SK-N-SH (cell line): ENCODE results near the gene EBF3. TPM values are rescaled to one million over a fixed set of nuclear protein-coding genes. Genes with fewer than 3 reads are reported as not detected.

Experiments used
- CTCF ChIA-PET: fragments of 300-600, 350-600 bp; formaldehyde crosslinking; extraction: SDS; loops from one replicate; lab custom pipeline; 2021; lab: Yijun Ruan, JAX
- POLR2A ChIA-PET: fragments of 350-600 bp; sonication (Branson Sonifier 250); formaldehyde crosslinking; extraction: SDS; loops from one replicate; lab custom pipeline; 2020; ENCODE audit warnings: antibody characterized with exemption, inconsistent platforms; lab: Yijun Ruan, JAX
- DNase-seq: peaks from one replicate; pipeline ENCODE4 v3.0.0; 2012
- H2AFZ ChIP-seq: fragments of 200-600 bp; sonication (generic); 2 replicates; pipeline ENCODE4 v1.8.1; 2016; ENCODE audit warnings: antibody characterized with exemption, mild to moderate bottlenecking, low read depth
- H3F3A ChIP-seq: fragments of 200-600 bp; sonication (generic); replicated peaks from 2 replicates; pipeline ENCODE3; 2016; ENCODE audit warnings: antibody characterized with exemption, mild to moderate bottlenecking; ENCODE audit not compliant: insufficient read depth
- H3K27ac ChIP-seq, 2 experiments: fragments of 200-500 bp in 1 of 2; fragments of 200-600 bp in 1 of 2; sonication (Bioruptor generic) in 1 of 2; sonication (generic), shearing (Covaris generic) in 1 of 2; 2 replicates each; pipeline versions ENCODE4 v1.5.1 to v1.6.1; 2014 to 2016; ENCODE audit warnings: low read depth in 2 of 2, inconsistent platforms in 1 of 2, low read length in 1 of 2, mild to moderate bottlenecking in 1 of 2, mixed read lengths in 1 of 2
- H3K27me3 ChIP-seq: fragments of 200-600 bp; sonication (generic), shearing (Covaris generic); 2 replicates; pipeline ENCODE4 v1.6.1; 2016; ENCODE audit warnings: mixed run types; ENCODE audit not compliant: insufficient read depth
- H3K36me3 ChIP-seq, 2 experiments: fragments of 200-500 bp in 1 of 2; fragments of 200-600 bp in 1 of 2; sonication (Bioruptor generic) in 1 of 2; sonication (generic) in 1 of 2; replicated peaks in 1 of 2; 2 replicates each; pipeline versions ENCODE3 to v1.5.1; 2014 to 2016; ENCODE audit warnings: low read length in 1 of 2, mild to moderate bottlenecking in 1 of 2; ENCODE audit not compliant: insufficient read depth in 2 of 2, control insufficient read depth in 1 of 2
- H3K4me1 ChIP-seq, 2 experiments: fragments of 200-500 bp in 1 of 2; fragments of 200-600 bp in 1 of 2; sonication (Bioruptor generic) in 1 of 2; sonication (generic), shearing (Covaris generic) in 1 of 2; 2 replicates each; pipeline versions ENCODE4 v1.5.1 to v1.6.1; 2014 to 2016; ENCODE audit warnings: low read depth in 1 of 2, low read length in 1 of 2, mixed run types in 1 of 2; ENCODE audit not compliant: insufficient read depth in 2 of 2, control insufficient read depth in 1 of 2
- H3K4me2 ChIP-seq: fragments of 200-600 bp; sonication (generic), shearing (Covaris generic); 2 replicates; pipeline ENCODE4 v1.6.1; 2017; ENCODE audit warnings: mixed run types
- H3K4me3 ChIP-seq, 2 experiments: fragments of 200-500 bp in 1 of 2; fragments of 200-600 bp in 1 of 2; sonication (Bioruptor generic) in 1 of 2; sonication (generic), shearing (Covaris generic) in 1 of 2; 2 replicates each; pipeline versions ENCODE4 v1.5.1 to v1.8.1; 2014 to 2016; ENCODE audit warnings: low read depth in 2 of 2, inconsistent platforms in 1 of 2, low read length in 1 of 2, mild to moderate bottlenecking in 1 of 2, mixed read lengths in 1 of 2, moderate library complexity in 1 of 2
- H3K79me2 ChIP-seq: fragments of 200-600 bp; sonication (generic); 2 replicates; pipeline ENCODE4 v1.8.1; 2017; ENCODE audit warnings: mild to moderate bottlenecking; ENCODE audit not compliant: insufficient read depth
- H3K9ac ChIP-seq: fragments of 200-600 bp; sonication (generic); 2 replicates; pipeline ENCODE4 v1.6.1; 2017; ENCODE audit warnings: mixed run types
- H3K9me2 ChIP-seq: fragments of 200-600 bp; sonication (generic); 2 replicates; pipeline ENCODE4 v1.6.1; 2017; ENCODE audit warnings: mixed run types
- H3K9me3 ChIP-seq: fragments of 200-600 bp; sonication (generic); 2 replicates; pipeline ENCODE4 v1.6.1; 2017; ENCODE audit warnings: mixed run types, mild to moderate bottlenecking, moderate library complexity
- H4K20me1 ChIP-seq: fragments of 200-600 bp; sonication (generic); 2 replicates; pipeline ENCODE4 v1.6.1; 2017; ENCODE audit warnings: mild to moderate bottlenecking, mixed run types; ENCODE audit not compliant: insufficient read depth
- CHD2 ChIP-seq: fragments of 150-350 bp; IDR thresholded peaks from 2 replicates; pipeline ENCODE4 v1.6.1; 2018; ENCODE audit warnings: low read length; ENCODE audit not compliant: partially characterized antibody
- ELF1 ChIP-seq: IDR thresholded peaks from 2 replicates; pipeline ENCODE4 v1.4.0; 2012
- FOSL2 ChIP-seq: IDR thresholded peaks from 2 replicates; pipeline ENCODE4 v1.4.0; 2012; ENCODE audit warnings: low read depth, mild to moderate bottlenecking, moderate library complexity, borderline replicate concordance
- IRF3 ChIP-seq: fragments of 150-350 bp; IDR thresholded peaks from 2 replicates; pipeline ENCODE4 v1.6.1; 2016; ENCODE audit warnings: mild to moderate bottlenecking, low read depth, low read length
- JUND ChIP-seq: IDR thresholded peaks from 2 replicates; pipeline ENCODE4 v1.4.0; 2012
- MEF2A ChIP-seq: IDR thresholded peaks from 2 replicates; pipeline ENCODE4 v1.4.0; 2012; ENCODE audit warnings: low read depth, borderline replicate concordance
- NFIC ChIP-seq: IDR thresholded peaks from 2 replicates; pipeline ENCODE4 v1.4.0; 2012; ENCODE audit warnings: borderline replicate concordance
- PBX3 ChIP-seq: IDR thresholded peaks from 2 replicates; pipeline ENCODE4; 2012
- RAD21 ChIP-seq: IDR thresholded peaks from 2 replicates; pipeline ENCODE4 v1.6.1; 2012; ENCODE audit warnings: mild to moderate bottlenecking, low read length
- RCOR1 ChIP-seq: fragments of 150-350 bp; IDR thresholded peaks from 2 replicates; pipeline ENCODE4 v1.6.1; 2017; ENCODE audit warnings: antibody characterized with exemption, low read length
- REST ChIP-seq: IDR thresholded peaks from 2 replicates; pipeline ENCODE4 v1.6.1; 2012; ENCODE audit warnings: mild to moderate bottlenecking, low read depth, low read length, moderate library complexity
- USF1 ChIP-seq: IDR thresholded peaks from 2 replicates; pipeline ENCODE4 v1.4.0; 2012; ENCODE audit warnings: low read depth, borderline replicate concordance
- YY1 ChIP-seq: IDR thresholded peaks from 2 replicates; pipeline ENCODE4 v1.4.0; 2012; ENCODE audit warnings: low read depth, mild to moderate bottlenecking
- ZBTB33 ChIP-seq: IDR thresholded peaks from 2 replicates; pipeline ENCODE4 v1.4.0; 2012; ENCODE audit warnings: low read depth, borderline replicate concordance
- WGBS: methylation state at CpG from one replicate; pipeline ENCODE4 v1.1.6; 2017; ENCODE audit warnings: low lambda C conversion rate; 5-methylcytosine and 5-hydroxymethylcytosine counted together
- polyA plus RNA-seq, 3 experiments: library from polyadenylated mRNA; depleted of rRNA; stranded (reverse); fragments of >200 nt; gene quantifications; 2 replicates each; pipeline ENCODE4 v1.2.3, GENCODE V29; 2012

Gene EBF3
- polyA plus RNA-seq, 1 of the 3 experiments (the other 2 are of a cell fraction): not detected

GRCh38 chr10:129968020-129968852, 4.2 kb upstream of the EBF3 start:
- no peaks in the 10 kb centered on the region for H3K9me2 ChIP-seq
- ChIA-PET CTCF (interaction anchor here (0.6 to 5.3 kb wide), 32 partner anchors 10 to 1700 kb away, joined by 3 to 66 read pairs (median 4); no protein-coding TSS in a partner anchor), POLR2A (no interaction called here)
- H4K20me1 ChIP-seq: no peaks in the 10 kb centered on the region
- DNase-seq: peak; percentile 29
- no peaks in the 10 kb centered on the region for H3K79me2 ChIP-seq
- no peak overlapping the region for H3K9ac ChIP-seq
- no peak overlapping the region for H3K4me2 ChIP-seq
- peaks cover 66% of the 10 kb centered on the region for H3K27me3 ChIP-seq
- H3K36me3 ChIP-seq: no peaks in the 10 kb centered on the region
- H3F3A ChIP-seq: peaks cover 3% of the 10 kb centered on the region
- 48% methylated on average over 24 of the region's 62 CpGs for WGBS
- TF ChIP-seq USF1 (no peak), PBX3 (no peak), FOSL2 (no peak), MEF2A (no peak), CHD2 (no peak), IRF3 (no peak), ZBTB33 (no peak), REST (no peak), JUND (no peak), RCOR1 (no peak), ELF1 (no peak), RAD21 (no peak), NFIC (no peak), YY1 (no peak)
- H3K27ac ChIP-seq: no peak overlapping the region
- H3K4me1 ChIP-seq: peaks cover 0 to under 1% of the 10 kb centered on the region in 2 experiments; a peak in 2 of 4 replicates
- no peak overlapping the region for H3K4me3 ChIP-seq
- H3K9me3 ChIP-seq: no peaks in the 10 kb centered on the region
- no peak overlapping the region for H2AFZ ChIP-seq
